HG02973 (cell line): ENCODE measurements around the gene ENOX1.

Experiments
- ATAC-seq: cut with Tn5 transposase; IDR thresholded peaks from one replicate; pipeline ENCODE4 v1.9.1; 2021; ENCODE audit warnings: moderate library complexity; ENCODE audit not compliant: unreplicated experiment

The ENOX1 gene

GRCh38 chr13:43611281-43612273 is 175.2 kb downstream of the ENOX1 start:
- no peak for ATAC-seq

GRCh38 chr13:43608400-43609137 is 178.2 kb downstream of the ENOX1 start:
- ATAC-seq, result no peak

GRCh38 chr13:43597599-43597945 is 189.2 kb downstream of the ENOX1 start:
- no peak for ATAC-seq

GRCh38 chr13:43596924-43597598 is 189.7 kb downstream of the ENOX1 start:
- no peak for ATAC-seq

GRCh38 chr13:43596006-43596405 is 190.8 kb downstream of the ENOX1 start:
- no peak for ATAC-seq

GRCh38 chr13:43587376-43587775 is 199.4 kb downstream of the ENOX1 start:
- ATAC-seq, result no peak

- no peak for ATAC-seq
Measured at GRCh38 chr13:43584751-43585150, 202.0 kb downstream of the ENOX1 start.

GRCh38 chr13:43583321-43583720 is 203.5 kb downstream of the ENOX1 start:
- no peak for ATAC-seq

- ATAC-seq, result no peak
Measured at GRCh38 chr13:43580280-43580679, 206.5 kb downstream of the ENOX1 start.

- ATAC-seq, result no peak
Measured at GRCh38 chr13:43579321-43579720, 207.5 kb downstream of the ENOX1 start.

GRCh38 chr13:43574605-43575004 is 212.2 kb downstream of the ENOX1 start:
- no peak for ATAC-seq

GRCh38 chr13:43573802-43574514 is 212.8 kb downstream of the ENOX1 start:
- no peak for ATAC-seq

- no peak for ATAC-seq
Measured at GRCh38 chr13:43573361-43573740, 213.4 kb downstream of the ENOX1 start.

- ATAC-seq, result no peak
Measured at GRCh38 chr13:43572656-43573360, 214.0 kb downstream of the ENOX1 start.

GRCh38 chr13:43569658-43570057 is 217.1 kb downstream of the ENOX1 start:
- ATAC-seq, result no peak

- no peak for ATAC-seq
Measured at GRCh38 chr13:43567608-43568007, 219.2 kb downstream of the ENOX1 start.

- ATAC-seq, result no peak
Measured at GRCh38 chr13:43564952-43565351, 221.8 kb downstream of the ENOX1 start.

GRCh38 chr13:43561081-43561480 is 225.7 kb downstream of the ENOX1 start:
- ATAC-seq, result no peak

GRCh38 chr13:43558939-43559338 is 227.8 kb downstream of the ENOX1 start:
- no peak for ATAC-seq

- ATAC-seq, result no peak
Measured at GRCh38 chr13:43558326-43558725, 228.4 kb downstream of the ENOX1 start.
